HG03575 (cell line): ENCODE data around the gene POU3F1.
"Not testable (repeated sequence)": the region's sequence is repeated elsewhere in the genome, so short reads cannot be mapped to it uniquely, and the experiment has no call there.

Experiments
- ATAC-seq: cut with Tn5 transposase; IDR thresholded peaks from one replicate; pipeline ENCODE4 v1.9.1; 2021; ENCODE audit not compliant: unreplicated experiment, insufficient number of reproducible peaks, low FRiP score; ENCODE audit errors: extremely low read depth

POU3F1 gene

DNA sequence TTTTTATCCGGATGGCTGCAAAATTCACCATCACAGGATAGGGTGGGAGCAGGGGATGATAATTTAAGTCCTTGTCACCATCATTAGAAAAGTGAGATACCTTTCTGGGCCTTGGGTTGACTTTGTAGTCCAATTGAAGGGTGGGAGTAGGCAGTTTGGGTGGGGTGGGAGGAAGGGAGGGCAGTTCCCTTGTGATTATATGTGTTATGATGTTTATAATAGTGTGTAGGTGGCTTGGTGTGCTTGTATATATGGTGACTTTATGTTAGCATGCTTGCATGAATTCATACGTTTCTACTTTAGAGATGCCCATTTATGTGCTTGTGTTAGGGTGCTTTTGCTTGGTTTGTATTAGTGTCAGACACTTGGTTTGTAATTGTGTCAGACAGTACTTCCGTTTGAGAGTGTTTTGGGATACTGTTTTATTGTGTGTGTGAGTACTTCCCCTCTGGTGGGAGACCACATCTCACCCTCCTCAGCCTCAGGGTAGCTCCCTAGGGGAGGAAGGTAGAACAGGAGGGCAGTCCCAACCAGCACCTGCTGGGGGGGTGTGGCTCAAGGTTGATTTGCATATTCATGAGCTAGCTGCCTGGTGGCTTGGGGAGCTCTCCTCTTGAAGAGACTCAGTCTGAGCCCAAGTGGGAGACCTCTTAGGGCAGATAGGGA is 6.3 kb upstream of the POU3F1 start:
- ATAC-seq, result no peak

DNA sequence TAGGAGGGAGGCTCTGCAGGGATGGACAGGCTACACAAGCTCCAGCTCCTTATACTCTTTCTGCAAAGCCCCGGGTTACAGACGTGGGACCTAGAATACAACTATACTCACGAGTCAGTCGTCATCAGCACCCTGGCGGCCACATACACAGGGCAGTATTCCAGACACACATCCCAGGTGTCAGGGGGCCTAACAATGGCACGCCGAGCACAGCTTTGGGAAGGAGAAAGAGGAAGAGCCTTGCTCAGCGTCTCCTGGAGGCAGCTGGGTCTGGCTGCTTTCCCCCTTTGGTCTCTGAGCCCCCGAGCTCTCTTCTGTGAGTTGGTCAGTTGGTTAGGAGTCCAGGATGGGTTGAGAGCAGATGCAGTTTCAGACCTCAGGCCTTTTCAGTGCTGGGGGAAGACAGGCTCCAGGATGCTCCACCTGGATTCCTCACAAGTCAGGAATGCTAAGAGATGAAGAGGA is 4.5 kb upstream of the POU3F1 start:
- no peak for ATAC-seq

DNA sequence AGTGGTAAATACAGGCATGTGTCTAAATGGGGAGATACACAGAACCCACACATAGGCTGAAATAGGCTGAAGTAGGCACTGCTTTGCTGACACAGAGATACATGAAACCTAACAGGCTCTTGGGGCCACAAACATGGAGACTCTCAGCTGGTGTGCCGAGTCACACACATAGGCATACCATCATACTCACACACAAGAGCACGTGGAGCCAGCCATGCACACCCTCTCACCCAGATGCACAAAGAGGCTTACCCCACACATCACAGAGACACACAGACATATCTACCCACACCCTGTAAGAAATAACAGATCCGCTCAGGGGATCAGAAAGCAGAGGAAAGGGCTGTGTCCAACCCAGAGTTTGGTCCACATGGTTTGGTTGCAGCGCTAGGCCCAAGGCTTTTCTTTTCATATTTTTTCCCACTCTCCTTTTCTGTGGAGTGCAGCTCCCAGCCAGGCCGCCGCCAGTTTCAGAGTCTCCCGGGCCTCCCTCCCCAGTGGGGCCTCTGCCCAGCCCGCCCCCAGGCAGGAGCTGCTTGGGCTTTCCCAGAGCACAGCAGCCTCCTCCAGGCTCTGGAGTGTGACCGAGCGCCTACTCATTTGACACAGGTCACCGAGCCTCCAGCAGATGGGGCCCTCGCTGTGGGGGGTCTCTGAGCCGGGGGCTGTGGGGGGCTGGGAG is 3.9 kb upstream of the POU3F1 start:
- ATAC-seq, result no peak

DNA sequence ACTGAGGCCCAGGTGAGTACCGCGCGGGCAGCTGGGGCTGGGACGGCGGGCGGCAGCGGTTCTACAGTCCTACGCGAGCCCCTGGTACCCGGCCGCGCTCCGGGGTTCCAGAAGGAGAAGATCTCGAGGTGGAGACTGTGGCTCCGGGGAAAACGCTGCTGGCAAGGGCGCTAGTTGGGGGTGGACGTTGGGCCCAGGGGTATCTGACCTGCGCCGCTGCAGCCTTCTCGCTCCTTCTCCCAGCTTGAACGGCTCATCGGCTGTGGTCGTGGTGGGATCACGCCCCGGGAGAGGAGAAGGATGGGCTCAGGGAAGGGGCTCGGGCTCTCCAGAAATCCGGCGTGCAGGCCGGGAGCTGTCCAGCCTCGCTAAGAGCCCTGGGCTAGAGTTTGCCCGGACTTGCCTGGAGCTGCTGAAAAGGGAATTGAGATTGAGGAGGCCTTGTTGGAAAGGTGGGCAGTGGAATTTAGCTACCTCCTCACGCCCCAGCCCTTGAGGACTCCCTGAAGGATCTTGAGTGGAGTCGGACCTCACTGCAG is 1.1 kb upstream of the POU3F1 start:
- ATAC-seq, result no peak

DNA sequence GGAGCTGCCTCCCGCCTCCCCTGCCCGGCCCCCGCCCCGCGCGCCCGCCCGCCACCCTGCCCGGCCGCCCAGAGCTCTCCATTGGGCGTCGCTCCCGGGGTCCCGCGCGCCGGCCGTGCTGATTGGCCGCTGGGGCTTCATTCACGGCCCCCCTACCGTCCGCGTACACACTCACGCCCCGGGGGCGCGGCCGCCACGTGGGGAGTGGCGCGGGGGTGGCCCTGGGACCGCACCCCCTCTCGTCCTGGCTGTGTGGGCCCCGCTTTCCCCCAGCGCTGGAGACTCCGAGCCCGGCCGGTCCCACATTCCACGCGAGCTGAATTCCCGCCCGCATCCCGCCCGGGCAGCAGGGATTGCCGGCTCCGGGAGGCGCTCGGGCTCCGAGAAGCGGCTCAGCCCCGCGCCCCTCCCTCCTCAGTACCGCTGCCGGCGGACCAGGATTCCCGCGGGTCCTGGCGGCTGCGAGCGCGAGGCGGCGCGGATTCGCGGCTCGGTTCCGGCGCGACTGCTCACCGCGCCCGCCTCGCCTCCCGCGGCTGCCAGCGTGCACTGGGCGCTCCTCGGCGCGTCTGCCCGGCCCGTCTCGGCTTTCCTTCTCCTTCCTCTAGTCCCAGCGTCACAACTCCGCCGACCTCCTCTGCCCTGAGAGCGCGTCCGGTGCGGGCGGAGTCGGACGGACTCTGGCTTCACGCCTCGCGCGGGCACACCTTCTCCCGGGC is 450 bp upstream of the POU3F1 start:
- no peak for ATAC-seq

DNA sequence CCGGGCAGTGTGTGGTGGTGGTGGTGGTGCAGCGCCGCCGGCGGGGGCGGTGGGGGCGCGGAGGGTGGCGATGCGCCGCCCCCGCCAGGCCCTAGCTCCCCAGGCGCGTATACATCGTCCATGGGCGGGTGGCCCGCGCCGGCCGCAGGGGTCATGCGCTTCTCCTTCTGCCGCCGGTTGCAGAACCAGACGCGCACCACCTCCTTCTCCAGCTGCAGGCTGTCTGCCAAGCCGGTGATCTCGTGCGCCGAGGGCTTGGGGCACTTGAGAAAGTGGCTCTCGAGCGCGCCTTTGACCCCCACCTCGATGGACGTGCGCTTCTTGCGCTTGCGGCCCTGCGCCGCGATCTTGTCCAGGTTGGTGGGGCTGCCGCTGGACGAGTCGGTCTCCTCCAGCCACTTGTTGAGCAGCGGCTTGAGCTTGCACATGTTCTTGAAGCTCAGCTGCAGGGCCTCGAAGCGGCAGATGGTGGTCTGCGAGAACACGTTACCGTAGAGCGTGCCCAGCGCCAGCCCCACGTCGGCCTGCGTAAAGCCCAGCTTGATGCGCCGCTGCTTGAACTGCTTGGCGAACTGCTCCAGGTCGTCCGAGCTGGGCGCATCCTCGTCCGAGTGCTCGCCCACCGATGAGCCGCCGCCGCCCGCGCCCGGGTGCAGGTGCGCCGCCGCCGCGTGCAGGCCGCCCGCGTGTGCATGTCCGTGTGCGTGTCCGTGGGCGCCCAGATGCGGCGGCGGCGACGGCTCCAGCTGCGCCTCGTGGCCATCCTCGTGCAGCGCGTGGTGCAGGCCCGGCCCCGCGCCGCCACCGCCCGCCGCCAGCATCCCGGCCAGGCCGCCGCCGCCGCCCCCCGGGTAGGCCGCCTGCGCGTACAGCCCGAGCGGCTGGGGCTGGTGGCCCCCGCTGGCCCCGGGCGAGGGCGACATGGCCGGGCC is 926 bp downstream of the POU3F1 start:
- no peak for ATAC-seq

DNA sequence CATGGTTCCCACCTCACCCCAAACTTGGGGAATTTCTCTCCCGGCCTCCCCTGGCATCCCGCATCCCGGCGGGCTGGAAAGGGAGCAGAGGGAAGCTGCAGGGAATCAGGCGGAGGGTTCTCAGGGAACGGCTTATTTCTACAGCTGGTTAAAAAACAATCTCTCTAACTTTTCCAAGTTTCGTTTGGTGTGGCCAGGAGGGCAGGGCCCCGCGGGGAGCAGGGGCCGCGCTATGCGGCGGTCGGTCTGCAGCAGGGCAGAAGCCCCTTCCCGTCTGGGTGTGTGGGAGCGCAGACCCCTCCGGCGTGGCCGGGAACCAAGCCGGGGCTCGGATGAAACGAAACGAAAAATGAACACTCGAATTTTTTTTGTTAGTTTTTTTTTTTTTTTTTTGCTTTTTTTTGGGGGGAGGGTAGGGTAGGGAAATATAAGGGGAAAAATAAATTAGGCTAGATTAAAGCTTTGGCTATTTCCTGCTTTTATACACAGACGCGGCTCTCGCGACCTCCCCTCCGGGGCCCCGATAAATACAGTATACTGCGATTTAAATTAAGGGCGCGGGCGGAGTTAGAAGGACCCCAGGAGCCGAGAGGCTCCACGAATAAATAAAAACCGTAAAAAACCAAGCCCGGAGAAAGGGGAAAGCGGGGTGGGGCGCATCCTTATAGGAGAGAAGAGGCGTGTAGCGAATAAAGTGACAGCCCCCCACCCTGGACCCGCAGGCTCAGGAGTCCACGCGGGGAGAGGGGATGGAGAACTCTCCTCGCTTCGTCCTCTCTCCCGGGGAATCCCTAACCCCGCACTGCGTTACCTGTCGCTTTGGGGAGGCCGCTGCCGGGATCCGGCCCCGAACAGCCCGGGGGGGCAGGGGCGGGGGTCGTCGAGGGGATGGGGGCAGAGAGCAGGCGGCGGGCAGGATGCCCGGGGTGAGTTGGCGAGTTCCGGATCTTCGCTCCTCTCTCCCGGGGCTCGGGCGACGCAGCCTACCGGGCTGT is 2.1 kb downstream of the POU3F1 start:
- ATAC-seq, result no peak

DNA sequence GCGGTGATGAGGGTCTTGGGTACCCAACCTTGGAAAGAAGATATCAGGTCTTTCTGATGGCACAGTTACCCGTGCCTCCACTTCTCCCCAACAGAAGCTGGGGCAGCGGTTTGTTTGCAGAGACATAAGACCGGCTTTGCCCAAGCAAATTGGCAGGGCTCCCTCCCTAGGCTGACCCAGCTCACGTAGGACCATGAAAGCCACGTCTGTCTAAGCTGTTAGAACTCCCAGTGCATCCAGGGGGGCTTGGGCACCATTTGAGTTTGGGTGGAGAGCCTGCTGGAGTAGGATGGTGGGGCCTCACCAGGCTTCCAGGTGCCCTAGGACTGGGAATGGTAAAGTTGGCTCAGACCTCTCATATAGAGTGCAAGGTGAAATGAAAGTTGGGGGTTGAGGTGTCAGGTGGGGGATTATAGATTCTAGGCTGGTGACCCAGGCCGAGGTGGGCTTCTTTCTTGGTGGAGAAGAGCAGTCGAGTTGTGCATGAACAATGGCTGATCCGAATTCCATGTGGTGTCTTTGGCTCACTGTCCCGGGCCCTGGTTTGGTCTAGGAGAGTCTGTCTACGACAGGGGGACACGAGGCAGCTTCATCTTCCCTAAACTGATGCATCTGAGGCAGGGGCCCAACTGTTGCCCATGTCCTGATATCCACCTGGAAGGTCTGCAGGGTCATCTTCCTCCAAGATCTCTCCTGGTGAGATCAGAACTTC is 3.4 kb downstream of the POU3F1 start:
- ATAC-seq, result no peak

DNA sequence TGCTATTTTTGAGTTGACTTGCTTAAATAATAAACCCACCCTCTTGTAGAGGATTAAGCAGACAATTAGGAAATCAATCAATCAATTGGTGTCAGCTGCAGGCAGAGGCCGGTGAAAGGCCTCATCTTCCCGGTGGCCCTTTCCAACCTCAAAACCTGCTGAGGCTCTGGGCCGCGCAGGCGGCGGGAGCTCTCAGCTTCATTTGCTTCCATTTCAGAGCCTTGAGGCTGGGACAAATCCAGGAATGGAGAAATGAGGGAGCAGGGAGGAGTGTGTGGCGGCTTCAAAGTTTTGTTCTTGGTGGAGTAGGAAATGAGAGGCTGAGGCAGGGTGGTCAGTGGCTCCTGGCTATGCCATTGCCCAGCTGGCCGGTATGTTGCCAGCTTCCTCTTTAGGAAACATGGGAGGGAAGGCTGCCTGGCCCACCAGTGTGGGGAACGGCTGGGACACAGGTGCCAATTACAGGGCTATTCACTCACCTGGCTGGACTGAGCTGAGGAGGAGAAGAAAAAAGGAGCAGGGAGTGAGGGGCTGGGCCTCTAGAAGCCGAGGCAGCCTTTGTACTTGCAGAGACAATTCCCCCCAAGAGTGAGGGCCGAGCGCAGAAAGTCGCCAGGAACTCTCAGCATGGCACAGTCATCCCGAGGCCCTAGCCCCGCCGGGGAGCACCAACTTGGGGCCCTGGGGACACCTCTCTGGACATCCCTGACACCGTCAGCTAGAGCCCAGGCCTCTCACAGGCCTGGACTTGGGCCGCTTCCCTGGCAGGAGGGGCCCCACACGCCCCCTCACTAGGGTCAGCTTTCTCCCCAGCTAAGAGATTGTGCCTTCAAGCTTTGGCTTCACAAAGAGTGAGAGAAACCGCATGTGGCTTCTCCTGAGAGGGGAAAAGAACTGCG is 4.4 kb downstream of the POU3F1 start:
- ATAC-seq, result no peak

DNA sequence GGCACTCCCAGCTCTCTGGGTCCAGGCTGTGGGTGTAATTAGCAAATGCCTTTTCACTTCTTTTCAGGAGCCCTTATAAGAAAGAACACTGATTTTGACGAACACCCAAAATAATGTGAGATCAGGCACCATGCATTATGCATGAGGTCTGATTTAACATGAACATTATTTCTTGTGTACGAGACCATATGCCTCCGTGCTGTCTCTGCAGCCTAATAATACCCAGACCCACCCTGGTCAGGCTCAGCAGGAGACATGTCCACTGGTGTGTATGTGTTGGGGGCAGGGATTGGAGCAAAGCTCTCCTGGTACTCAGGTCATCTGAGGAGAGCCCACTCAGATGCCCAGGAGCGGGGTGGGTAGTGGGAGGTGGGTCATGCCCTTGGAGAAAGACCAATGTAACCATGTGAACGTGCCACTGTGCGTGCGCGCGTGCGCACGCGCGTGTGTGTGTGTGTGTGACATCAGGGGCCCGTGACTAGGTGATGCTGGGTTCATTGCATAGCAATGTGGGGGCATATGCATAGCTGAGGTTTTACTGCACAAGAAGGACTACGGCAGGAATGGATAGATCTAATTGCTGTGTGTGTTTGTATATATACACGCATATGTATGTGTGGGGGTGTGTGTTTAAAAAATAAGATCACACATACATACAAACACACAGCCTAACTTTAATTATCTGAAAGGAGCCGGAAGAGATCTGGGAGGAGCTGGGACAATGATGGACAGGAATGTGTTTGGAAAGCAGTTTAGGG is 7.1 kb downstream of the POU3F1 start:
- ATAC-seq, result no peak

DNA sequence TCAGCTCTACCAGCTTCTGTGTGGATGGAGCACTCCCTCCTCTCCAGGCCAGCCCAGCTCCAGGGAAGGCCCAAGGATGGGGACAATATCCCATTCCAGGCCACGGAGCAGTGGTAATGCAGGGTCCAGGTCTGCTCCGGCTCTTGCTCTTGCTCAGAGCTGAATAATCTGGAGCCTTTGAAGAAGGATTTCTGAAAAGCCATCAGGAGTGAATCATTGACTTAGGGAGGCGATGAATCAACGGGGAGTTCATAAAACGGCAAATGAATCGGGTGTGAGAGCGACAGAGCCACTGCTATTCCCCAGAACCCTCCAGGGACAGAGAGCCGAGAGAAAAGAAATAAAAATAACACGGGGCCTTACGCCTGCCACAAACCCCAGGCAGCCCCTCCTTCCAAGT is 7.7 kb downstream of the POU3F1 start:
- no peak for ATAC-seq

DNA sequence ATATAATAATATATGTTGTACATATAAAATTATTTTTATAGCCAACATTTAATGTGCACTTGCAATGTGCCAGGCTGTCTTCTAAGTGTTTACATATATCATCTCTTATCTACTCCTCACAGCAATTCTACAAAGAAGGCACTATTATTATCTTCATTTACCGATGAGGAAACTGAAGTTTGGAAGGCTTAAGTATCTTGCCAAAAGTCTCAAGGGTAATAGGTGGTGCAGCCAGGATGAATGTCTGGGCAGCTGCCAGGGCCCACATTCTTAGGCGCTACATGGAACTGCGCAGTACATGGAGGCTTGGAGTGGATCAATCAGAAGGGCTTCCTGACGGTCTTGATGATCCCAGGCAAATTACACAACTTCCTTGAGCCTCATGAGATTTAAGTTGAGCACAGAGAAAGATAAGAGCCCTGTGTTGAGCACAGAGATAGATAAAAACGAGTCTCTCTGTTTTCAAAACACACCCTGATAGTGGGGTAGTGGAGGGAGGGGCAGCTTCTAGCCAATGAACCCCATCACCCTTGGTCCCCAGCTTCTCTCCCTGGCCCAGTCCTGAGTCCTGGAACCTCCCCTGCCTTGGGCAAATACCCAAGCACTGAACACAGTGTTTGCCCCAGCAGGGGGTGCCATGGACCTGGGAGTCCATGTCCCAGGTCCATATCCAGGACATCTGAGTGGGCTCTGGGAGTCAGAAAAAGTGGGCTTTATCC is 9.2 kb downstream of the POU3F1 start:
- no peak for ATAC-seq

DNA sequence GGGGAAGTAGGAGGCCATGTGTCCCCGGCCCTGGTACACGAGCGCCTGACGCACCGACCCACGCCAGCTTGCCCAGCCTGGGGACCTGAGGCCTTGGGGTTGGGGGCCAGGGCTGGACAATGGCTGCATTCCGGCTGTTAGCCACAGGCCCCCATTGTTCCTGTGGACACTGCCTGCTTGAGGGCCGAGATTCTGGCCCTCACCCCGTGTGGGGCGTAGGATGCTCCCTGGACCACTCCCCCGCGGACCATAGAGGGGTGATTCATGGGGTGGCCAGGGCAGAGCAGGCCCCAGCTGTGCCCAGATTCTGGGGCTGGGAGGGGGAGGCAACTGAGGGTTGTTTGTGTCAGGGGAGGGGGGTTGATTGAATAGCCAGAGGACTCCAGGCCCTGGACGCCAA is 11.7 kb downstream of the POU3F1 start:
- no peak for ATAC-seq

DNA sequence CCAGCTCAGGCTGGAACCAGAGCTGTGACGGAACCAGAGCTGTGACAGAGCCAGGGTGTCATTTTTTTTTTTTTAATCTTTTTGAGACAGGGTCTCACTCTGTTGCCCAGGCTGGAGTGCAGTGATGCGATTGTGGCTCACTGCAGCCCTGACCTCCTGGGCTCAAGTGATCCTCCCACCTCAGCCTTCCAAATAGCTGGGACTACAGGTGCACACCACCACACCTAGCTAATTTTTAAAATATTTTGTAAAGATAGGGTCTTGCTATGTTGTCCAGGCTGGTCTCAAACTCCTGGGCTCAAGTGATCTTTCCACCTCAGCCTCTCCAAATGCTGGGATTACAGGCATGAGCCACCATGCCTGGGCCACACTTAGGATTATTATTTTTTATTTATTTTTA is 13.6 kb downstream of the POU3F1 start:
- not testable (repeated sequence) for ATAC-seq

DNA sequence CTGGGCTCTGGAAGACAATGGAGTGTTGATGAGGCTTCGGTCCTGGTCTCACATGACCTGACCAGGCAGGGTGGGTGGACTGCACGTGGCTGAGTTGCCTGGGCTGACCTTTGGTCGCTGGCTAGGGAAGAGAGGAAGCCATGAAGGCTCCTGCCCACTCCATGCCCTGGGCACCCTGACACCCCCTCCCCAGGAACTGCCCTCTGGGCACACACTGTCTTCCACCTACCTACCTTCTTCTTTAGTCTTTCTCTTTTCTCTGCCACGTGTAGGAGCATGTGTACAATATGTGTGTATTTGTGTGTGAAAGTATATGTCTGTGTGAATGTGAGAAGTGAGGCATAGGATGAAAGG is 15.1 kb downstream of the POU3F1 start:
- ATAC-seq, result no peak
